K562 (cell line): ENCODE data around the gene RBM18. TPM values are rescaled to one million over a fixed set of nuclear protein-coding genes. Genes with fewer than 3 reads are reported as not detected.

Experiments used
- ATAC-seq: fragments of 200-7000 bp; cut with Tn5 transposase; 3 replicates; pipeline ENCODE4 v1.9.1; 2020; ENCODE audit warnings: moderate library complexity
- BruUV-seq: library from RNA; stranded (reverse); fragments of 400-500 nt; replicated peaks from 2 replicates; lab custom pipeline; 2021; lab: Mats Ljungman, UMichigan
- CTCF ChIA-PET: fragments of 300-600 bp; formaldehyde crosslinking; extraction: SDS; loops from one replicate; lab custom pipeline; 2021; ENCODE audit warnings: low intra/inter-chr PET ratio; lab: Yijun Ruan, JAX
- POLR2A ChIA-PET: fragments of 300-600, 350-650 bp; sonication (Branson Sonifier 250); formaldehyde crosslinking; extraction: SDS; loops from one replicate; lab custom pipeline; 2021; ENCODE audit warnings: antibody characterized with exemption, inconsistent platforms; lab: Yijun Ruan, JAX
- DNase-seq, 4 experiments: peaks; one replicate each; pipeline versions ENCODE4 v3.0.0 to v3.0.0-alpha.2; 2011 to 2018; ENCODE audit warnings: low spot score in 3 of 4, mixed read lengths in 3 of 4; ENCODE audit errors: extremely low read depth in 1 of 4
- FAIRE-seq: peaks from 2 replicates; lab custom pipeline; 2011; peaks lifted over from hg19 to GRCh38; lab: Jason Lieb, UNC
- H2AFZ ChIP-seq: 2 replicates; pipeline ENCODE4 v1.6.0; 2011; ENCODE audit warnings: low read depth, low read length, control low read depth, inconsistent platforms
- H3K27ac ChIP-seq: fragments of 200-600 bp; 3 replicates; pipeline ENCODE4 v1.8.0; 2011; ENCODE audit warnings: low read depth, mild to moderate bottlenecking, control low read depth, inconsistent platforms, low read length, moderate library complexity, mixed read lengths; ENCODE audit errors: extremely low read depth
- H3K27me3 ChIP-seq, 2 experiments: fragments of 300-600 bp in 1 of 2; 2 replicates in 1 of 2; 3 replicates in 1 of 2; pipeline versions ENCODE4 v1.6.0 to v1.8.0; 2011; ENCODE audit warnings: inconsistent platforms in 2 of 2, low read length in 2 of 2, mild to moderate bottlenecking in 1 of 2, mixed read lengths in 1 of 2, moderate library complexity in 1 of 2; ENCODE audit not compliant: control insufficient read depth in 2 of 2, insufficient read depth in 2 of 2
- H3K36me3 ChIP-seq: fragments of 300-600 bp; 3 replicates; pipeline ENCODE4 v1.8.0; 2011; ENCODE audit warnings: mild to moderate bottlenecking, low read length, inconsistent platforms; ENCODE audit not compliant: control insufficient read depth, insufficient read depth
- H3K4me1 ChIP-seq, 2 experiments: fragments of 200-600 bp in 1 of 2; replicated peaks in 1 of 2; 2 replicates in 1 of 2; 3 replicates in 1 of 2; pipeline versions ENCODE4 v1.5.1 to v1.8.0; 2011; ENCODE audit warnings: inconsistent platforms in 2 of 2, low read length in 2 of 2, mild to moderate bottlenecking in 1 of 2, mixed read lengths in 1 of 2, moderate library complexity in 1 of 2; ENCODE audit not compliant: control insufficient read depth in 2 of 2, insufficient read depth in 2 of 2
- H3K4me2 ChIP-seq: 2 replicates; pipeline ENCODE4 v1.6.1; 2011; ENCODE audit warnings: low read length, control low read depth, inconsistent platforms, mixed read lengths; ENCODE audit not compliant: insufficient read depth
- H3K4me3 ChIP-seq: fragments of 200-600 bp; sonication (generic), shearing (Covaris generic); 2 replicates; pipeline ENCODE4 v1.5.1; 2016; ENCODE audit warnings: control low read depth, inconsistent platforms
- H3K79me2 ChIP-seq: fragments of 200-600 bp; 3 replicates; pipeline ENCODE4 v1.8.0; 2011; ENCODE audit warnings: low read length, inconsistent platforms; ENCODE audit not compliant: control insufficient read depth, insufficient read depth
- H3K9ac ChIP-seq, 2 experiments: 2 replicates each; pipeline versions ENCODE4 v1.6.0 to v1.6.1; 2011; ENCODE audit warnings: low read depth in 2 of 2, low read length in 2 of 2, control low read depth in 1 of 2, inconsistent platforms in 1 of 2, mild to moderate bottlenecking in 1 of 2, mixed read lengths in 1 of 2; ENCODE audit not compliant: insufficient read depth in 1 of 2
- H3K9me1 ChIP-seq: one replicate; pipeline ENCODE4 v1.6.0; 2011; ENCODE audit warnings: inconsistent platforms, mild to moderate bottlenecking, low read length, moderate library complexity; ENCODE audit not compliant: control insufficient read depth, insufficient read depth
- H3K9me3 ChIP-seq: replicated peaks from 2 replicates; pipeline ENCODE4 v1.5.1; 2011; ENCODE audit warnings: low read depth, low read length, inconsistent platforms; ENCODE audit not compliant: control insufficient read depth, insufficient read depth
- H4K20me1 ChIP-seq: replicated peaks from 2 replicates; pipeline ENCODE4 v1.6.1; 2011; ENCODE audit warnings: low read length, inconsistent platforms, mixed read lengths; ENCODE audit not compliant: control insufficient read depth, insufficient read depth
- ASH1L ChIP-seq: fragments of 450-650 bp; IDR thresholded peaks from 2 replicates; pipeline ENCODE4 v1.6.1; 2018; ENCODE audit warnings: borderline replicate concordance, mild to moderate bottlenecking, low read depth; ENCODE audit not compliant: partially characterized antibody
- ATF7 ChIP-seq: fragments of 450-650 bp; IDR thresholded peaks from 2 replicates; pipeline ENCODE4 v1.7.1; 2014; ENCODE audit warnings: mild to moderate bottlenecking, moderate library complexity
- BRD9 ChIP-seq: fragments of 450-650 bp; IDR thresholded peaks from 2 replicates; pipeline ENCODE4 v1.6.1; 2018; ENCODE audit warnings: low read depth; ENCODE audit not compliant: partially characterized antibody
- CREM ChIP-seq: IDR thresholded peaks from 2 replicates; pipeline ENCODE4 v1.6.1; 2014; ENCODE audit warnings: antibody characterized with exemption, low read depth
- GABPA ChIP-seq: fragments of 200-800 bp; sonication (Bioruptor generic); conservative IDR thresholded peaks from 2 replicates; pipeline ENCODE4 v1.6.1; 2016; ENCODE audit warnings: low read depth, missing genetic modification characterization, missing compliant biosample characterization
- GATAD2A ChIP-seq: fragments of 450-650 bp; IDR thresholded peaks from 2 replicates; pipeline ENCODE4 v1.6.1; 2017
- MXI1 ChIP-seq: IDR thresholded peaks from 2 replicates; pipeline ENCODE4 v1.6.1; 2011; ENCODE audit warnings: low read depth, mild to moderate bottlenecking, improper control_type of control experiment, low read length
- NUFIP1 ChIP-seq: fragments of 450-650 bp; IDR thresholded peaks from 2 replicates; pipeline ENCODE4 v1.6.1; 2018; ENCODE audit not compliant: partially characterized antibody
- POLR2H ChIP-seq: IDR thresholded peaks from 2 replicates; pipeline ENCODE4 v1.6.1; 2016; ENCODE audit warnings: missing genetic modification characterization, low read depth, mild to moderate bottlenecking, control low read depth, missing compliant biosample characterization, moderate library complexity
- SIN3A ChIP-seq, 2 experiments: fragments of 150-350 bp in 1 of 2; IDR thresholded peaks; 2 replicates each; pipeline ENCODE4 v1.6.1; 2011 to 2016; ENCODE audit warnings: borderline replicate concordance in 2 of 2, low read depth in 2 of 2, low read length in 2 of 2, mild to moderate bottlenecking in 2 of 2, moderate library complexity in 2 of 2; ENCODE audit not compliant: control insufficient read depth in 1 of 2
- SMC3 ChIP-seq: conservative IDR thresholded peaks from 2 replicates; pipeline ENCODE4 v1.6.1; 2011; ENCODE audit warnings: low read depth, low read length, improper control_type of control experiment; ENCODE audit not compliant: insufficient read depth
- SRSF9 ChIP-seq: fragments of 200-400 bp; formaldehyde crosslinking; IDR thresholded peaks from 2 replicates; pipeline ENCODE4 v1.6.1; 2017; ENCODE audit warnings: low read depth, low read length, borderline replicate concordance
- WHSC1 ChIP-seq: IDR thresholded peaks from one replicate; pipeline ENCODE4 v1.6.1; 2012; ENCODE audit warnings: low read length, control low read depth, inconsistent platforms
- ZNF280B ChIP-seq: fragments of 250-450 bp; sonication (Bioruptor Pico); IDR thresholded peaks from 2 replicates; pipeline ENCODE4 v1.5.1; 2021; ENCODE audit warnings: mild to moderate bottlenecking
- WGBS: fragments of 100-300 bp; shearing (Covaris generic); methylation state at CpG from one replicate; pipeline ENCODE4 v1.1.6; 2016; ENCODE audit warnings: low coverage, mixed read lengths; ENCODE audit not compliant: insufficient coverage; ENCODE audit errors: missing lambda C conversion rate; 5-methylcytosine and 5-hydroxymethylcytosine counted together
- in situ Hi-C: fragments of 300-500 bp; cut with MboI; formaldehyde crosslinking; loops from 4 replicates; pipeline ENCODE4 v1.15.0; 2018; ENCODE audit warnings: inconsistent platforms, mixed read lengths
- intact Hi-C: fragments of 100-400 bp; cut with micrococcal nuclease; formaldehyde crosslinking; loops from 2 replicates; pipeline ENCODE4 v1.14.2; 2022
- polyA plus RNA-seq, 8 experiments: library from polyadenylated mRNA; depleted of rRNA in 4 of 8; stranded (reverse) in 5 of 8; unstranded in 3 of 8; fragments of >200 nt; fragmentation: Nextera tagmentation in 2 of 8; fragmentation: Illumina TruSeq in 1 of 8; extraction: Ambion mirVana in 2 of 8; extraction: Trizol in 1 of 8; gene quantifications; 2 replicates each; pipeline versions ENCODE4 v1.2.1 to v1.2.3, GENCODE V29; 2011 to 2014; ENCODE audit warnings: inconsistent platforms in 1 of 8, missing spikeins in 1 of 8
- total RNA-seq, 7 experiments: library from RNA; depleted of rRNA in 6 of 7; stranded (reverse); fragments of >200 nt in 6 of 7; fragmentation: Illumina TruSeq in 2 of 7; extraction: Trizol in 2 of 7; gene quantifications; 2 replicates each; pipeline versions ENCODE4 v1.2.1 to v1.2.3, GENCODE V29; 2011 to 2021; ENCODE audit warnings: low replicate concordance in 1 of 7
- TF ChIP-seq, protein P1 (sequence below): sonication (generic); formaldehyde crosslinking; IDR thresholded peaks from 2 replicates; pipeline ENCODE4 v1.8.0; 2022; ENCODE audit warnings: missing genetic modification reagents, mild to moderate bottlenecking, moderate library complexity, borderline replicate concordance
- TF ChIP-seq, protein P2 (sequence below): fragments of 450-650 bp; formaldehyde crosslinking; IDR thresholded peaks from 2 replicates; pipeline ENCODE4 v1.4.0; 2022; ENCODE audit warnings: missing genetic modification characterization
- TF ChIP-seq, protein P3 (sequence below), 2 experiments: fragments of 450-650 bp; conservative IDR thresholded peaks; 2 replicates each; pipeline ENCODE4 v1.6.1; 2017; ENCODE audit warnings: mild to moderate bottlenecking in 2 of 2, moderate library complexity in 2 of 2

Gene RBM18
- total and polyA plus RNA-seq, 9 of the 15 experiments (the other 6 are each of a cell fraction or from before 2014, with no cell fraction given), result 7.9 to 86.3 (median 34.0) TPM

- TF ChIP-seq, protein P1, sequence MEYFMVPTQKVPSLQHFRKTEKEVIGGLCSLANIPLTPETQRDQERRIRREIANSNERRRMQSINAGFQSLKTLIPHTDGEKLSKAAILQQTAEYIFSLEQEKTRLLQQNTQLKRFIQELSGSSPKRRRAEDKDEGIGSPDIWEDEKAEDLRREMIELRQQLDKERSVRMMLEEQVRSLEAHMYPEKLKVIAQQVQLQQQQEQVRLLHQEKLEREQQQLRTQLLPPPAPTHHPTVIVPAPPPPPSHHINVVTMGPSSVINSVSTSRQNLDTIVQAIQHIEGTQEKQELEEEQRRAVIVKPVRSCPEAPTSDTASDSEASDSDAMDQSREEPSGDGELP (CRISPR knock-in tag), result no peak
- TF ChIP-seq SMC3 (no peak), GATAD2A (no peak), MXI1 (no peak), CREM (no peak)
- TF ChIP-seq, protein P2, sequence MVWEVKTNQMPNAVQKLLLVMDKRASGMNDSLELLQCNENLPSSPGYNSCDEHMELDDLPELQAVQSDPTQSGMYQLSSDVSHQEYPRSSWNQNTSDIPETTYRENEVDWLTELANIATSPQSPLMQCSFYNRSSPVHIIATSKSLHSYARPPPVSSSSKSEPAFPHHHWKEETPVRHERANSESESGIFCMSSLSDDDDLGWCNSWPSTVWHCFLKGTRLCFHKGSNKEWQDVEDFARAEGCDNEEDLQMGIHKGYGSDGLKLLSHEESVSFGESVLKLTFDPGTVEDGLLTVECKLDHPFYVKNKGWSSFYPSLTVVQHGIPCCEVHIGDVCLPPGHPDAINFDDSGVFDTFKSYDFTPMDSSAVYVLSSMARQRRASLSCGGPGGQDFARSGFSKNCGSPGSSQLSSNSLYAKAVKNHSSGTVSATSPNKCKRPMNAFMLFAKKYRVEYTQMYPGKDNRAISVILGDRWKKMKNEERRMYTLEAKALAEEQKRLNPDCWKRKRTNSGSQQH (CRISPR knock-in tag), result no peak
Observed at GRCh38 chr9:122307925-122308324, 43.3 kb upstream of the RBM18 start (continued).

- Histone ChIP-seq H3K4me1 (no peaks in the 10 kb centered on the region), H3K4me2 (no peak overlapping the region), H3K9me1 (no peaks in the 10 kb centered on the region), H3K27me3 (no peaks in the 10 kb centered on the region), H3K27ac (no peak overlapping the region), H4K20me1 (0 out of 2 replicates have a peak, but pooled peaks cover 5% of the 10 kb centered on the region), H3K9ac (no peak overlapping the region; a peak in 1 of 4 replicates), H3K36me3 (peaks cover 92% of the 10 kb centered on the region), H3K79me2 (0 out of 3 replicates have a peak, but pooled peaks cover 3% of the 10 kb centered on the region), H3K9me3 (no peaks in the 10 kb centered on the region), H2AFZ (no peak overlapping the region), H3K4me3 (no peak overlapping the region)
- TF ChIP-seq ASH1L (no peak), POLR2H (tag) (no peak), GABPA (tag) (no peak), SIN3A (IDR thresholded peaks at IDR 0.05; ENCODE audit: borderline replicate concordance in 2 of 2, control insufficient read depth in 1 of 2, low read depth in 2 of 2, low read length in 2 of 2) (no peak), SRSF9 (no peak), BRD9 (no peak), ATF7 (no peak), WHSC1 (no peak), ZNF280B (CRISPR knock-in tag) (no peak), NUFIP1 (no peak)
- TF ChIP-seq, protein P3, sequence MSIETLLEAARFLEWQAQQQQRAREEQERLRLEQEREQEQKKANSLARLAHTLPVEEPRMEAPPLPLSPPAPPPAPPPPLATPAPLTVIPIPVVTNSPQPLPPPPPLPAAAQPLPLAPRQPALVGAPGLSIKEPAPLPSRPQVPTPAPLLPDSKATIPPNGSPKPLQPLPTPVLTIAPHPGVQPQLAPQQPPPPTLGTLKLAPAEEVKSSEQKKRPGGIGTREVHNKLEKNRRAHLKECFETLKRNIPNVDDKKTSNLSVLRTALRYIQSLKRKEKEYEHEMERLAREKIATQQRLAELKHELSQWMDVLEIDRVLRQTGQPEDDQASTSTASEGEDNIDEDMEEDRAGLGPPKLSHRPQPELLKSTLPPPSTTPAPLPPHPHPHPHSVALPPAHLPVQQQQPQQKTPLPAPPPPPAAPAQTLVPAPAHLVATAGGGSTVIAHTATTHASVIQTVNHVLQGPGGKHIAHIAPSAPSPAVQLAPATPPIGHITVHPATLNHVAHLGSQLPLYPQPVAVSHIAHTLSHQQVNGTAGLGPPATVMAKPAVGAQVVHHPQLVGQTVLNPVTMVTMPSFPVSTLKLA (conservative IDR thresholded peaks at IDR 0.05), result no peak
- ATAC-seq (no peak), FAIRE-seq (no peak), DNase-seq (no peak)
- ChIA-PET POLR2A (interaction anchor here (1.2 kb wide), 1 partner anchor 9 kb away, joined by 3 read pairs; no protein-coding TSS in a partner anchor), CTCF (no interaction called here)
- WGBS, result 67% methylated on average over 5 of the region's 5 CpGs
- in situ Hi-C loops, result no loop called here
- intact Hi-C loops, result no loop called here
- no TSS peak for BruUV-seq
Observed at GRCh38 chr9:122307061-122307460, 42.4 kb upstream of the RBM18 start.
